ENCODE results near the gene EED.

- TF ChIP-seq CTCF (IDR thresholded peaks at IDR 0.05; ENCODE audit: insufficient read depth, low read length) (no peak), REST (IDR thresholded peaks at IDR 0.05; ENCODE audit: insufficient replicate concordance, low read depth) (no peak), GABPA (IDR thresholded peaks at IDR 0.05; ENCODE audit: low read depth) (no peak), POLR2AphosphoS5 (IDR thresholded peaks at IDR 0.05; ENCODE audit: low read depth) (no peak)
Measured at GRCh38 chr11:86237267-86237804, 7.2 kb upstream of the EED start.
